Large intestine (tissue), 12 donors: ENCODE data around the gene MRPL48. TPM values are rescaled to one million over a fixed set of nuclear protein-coding genes. Genes with fewer than 3 reads are reported as not detected.
"Not testable (repeated sequence)": the region's sequence is repeated elsewhere in the genome, so short reads cannot be mapped to it uniquely, and the experiment has no call there.

Experiments used
- DNase-seq, 2 donors: peaks; one replicate each; pipeline versions ENCODE4 v3.0.0 to v3.0.0-alpha.2; 2013
- H3K27ac ChIP-seq: one replicate; pipeline ENCODE4 v1.5.1; 2013; ENCODE audit warnings: low read length
- H3K27me3 ChIP-seq: 2 replicates; pipeline ENCODE4 v1.6.1; 2013; ENCODE audit warnings: low read length; ENCODE audit not compliant: control insufficient read depth, insufficient read depth
- H3K36me3 ChIP-seq: 2 replicates; pipeline ENCODE4 v1.6.1; 2013; ENCODE audit warnings: low read length; ENCODE audit not compliant: control insufficient read depth, insufficient read depth
- H3K4me1 ChIP-seq: one replicate; pipeline ENCODE4 v1.6.1; 2013; ENCODE audit warnings: low read length; ENCODE audit not compliant: control insufficient read depth, insufficient read depth
- H3K4me3 ChIP-seq: one replicate; pipeline ENCODE4 v1.5.1; 2013; ENCODE audit warnings: low read length
- H3K9me3 ChIP-seq: one replicate; pipeline ENCODE4 v1.6.1; 2013; ENCODE audit warnings: mild to moderate bottlenecking, low read depth, low read length, moderate library complexity; ENCODE audit not compliant: control insufficient read depth
- WGBS: methylation state at CpG from one replicate; pipeline ENCODE4 v1.1.5; 2013; ENCODE audit warnings: low lambda C conversion rate; ENCODE audit not compliant: insufficient coverage; 5-methylcytosine and 5-hydroxymethylcytosine counted together
- long read RNA-seq, 11 donors: transcript quantifications; one replicate each; lab custom pipeline, GENCODE V29; 2026
- polyA plus RNA-seq: library from polyadenylated mRNA; unstranded; fragments of 120-200 nt; gene quantifications from one replicate; pipeline ENCODE4 v1.2.1, GENCODE V29; 2013

The MRPL48 gene
- polyA plus RNA-seq = 49.2 TPM
- long read RNA-seq, donor 1, transcript MRPL48-201 (8 exons, 1,536 nt) = major isoform, 9 of 12 reads
- long read RNA-seq, donor 1, partial matches to known transcripts = 0 of 12 reads
- long read RNA-seq, donor 1, other reads (novel, unspliced or antisense) = 0 of 12 reads
- long read RNA-seq, donor 2, transcript MRPL48-201 (8 exons, 1,536 nt) = major isoform, 9 of 9 reads
- long read RNA-seq, donor 2, partial matches to known transcripts = 0 of 9 reads
- long read RNA-seq, donor 2, other reads (novel, unspliced or antisense) = 0 of 9 reads
- long read RNA-seq, donor 3 = 0 reads
- long read RNA-seq, donor 4, partial matches to known transcripts = 0 of 1 reads
- long read RNA-seq, donor 4, other reads (novel, unspliced or antisense) = 0 of 1 reads
- long read RNA-seq, donor 5, transcript MRPL48-201 (8 exons, 1,536 nt) = major isoform, 10 of 11 reads
- long read RNA-seq, donor 5, partial matches to known transcripts = 0 of 11 reads
- long read RNA-seq, donor 5, other reads (novel, unspliced or antisense) = 0 of 11 reads
- long read RNA-seq, donor 6, transcript MRPL48-201 (8 exons, 1,536 nt) = major isoform, 10 of 11 reads
- long read RNA-seq, donor 6, partial matches to known transcripts = 0 of 11 reads
- long read RNA-seq, donor 6, other reads (novel, unspliced or antisense) = 0 of 11 reads
- long read RNA-seq, donor 7, transcript MRPL48-201 (8 exons, 1,536 nt) = major isoform, 12 of 15 reads
- long read RNA-seq, donor 7, partial matches to known transcripts = 0 of 15 reads
- long read RNA-seq, donor 7, other reads (novel, unspliced or antisense) = 0 of 15 reads
- long read RNA-seq, donor 8, transcript MRPL48-201 (8 exons, 1,536 nt) = major isoform, 28 of 34 reads
- long read RNA-seq, donor 8, partial matches to known transcripts = 0 of 34 reads
- long read RNA-seq, donor 8, other reads (novel, unspliced or antisense) = 0 of 34 reads
- long read RNA-seq, donor 9, transcript MRPL48-201 (8 exons, 1,536 nt) = major isoform, 21 of 29 reads
- long read RNA-seq, donor 9, partial matches to known transcripts = 6 of 29 reads
- long read RNA-seq, donor 9, other reads (novel, unspliced or antisense) = 0 of 29 reads
- long read RNA-seq, donor 10, transcript MRPL48-201 (8 exons, 1,536 nt) = major isoform, 19 of 182 reads
- long read RNA-seq, donor 10, partial matches to known transcripts = 154 of 182 reads
- long read RNA-seq, donor 10, other reads (novel, unspliced or antisense) = 7 of 182 reads
- long read RNA-seq, donor 11, transcript MRPL48-201 (8 exons, 1,536 nt) = major isoform, 15 of 16 reads
- long read RNA-seq, donor 11, partial matches to known transcripts = 0 of 16 reads
- long read RNA-seq, donor 11, other reads (novel, unspliced or antisense) = 0 of 16 reads

GRCh38 chr11:73787643-73788558 is at the start of gene MRPL48:
Gene MRPL48, plus strand, starts transcription at chr11:73787874. Its CDS starts 98 bp downstream, at chr11:73787972.
- peaks cover 2% of the 10 kb centered on the region for H3K36me3 ChIP-seq
- no CpG with 5 or more reads among the region's 44 CpGs for WGBS
- DNase-seq = peak; percentile 93 to 98
- H3K27ac ChIP-seq = peak within 1 kb of the TSS; percentile 92
- H3K4me1 ChIP-seq = peaks cover 17% of the 10 kb centered on the region
- no peaks in the 10 kb centered on the region for H3K9me3 ChIP-seq
- H3K4me3 ChIP-seq = peak within 1 kb of the TSS; percentile 81
- no peaks in the 10 kb centered on the region for H3K27me3 ChIP-seq

- Histone ChIP-seq H3K27me3 (no peaks in the 10 kb centered on the region), H3K4me1 (no peaks in the 10 kb centered on the region), H3K9me3 (no peaks in the 10 kb centered on the region), H3K4me3 (no peak overlapping the region), H3K36me3 (peaks cover 7% of the 10 kb centered on the region), H3K27ac (no peak overlapping the region)
- 100% methylated on average over 1 of the region's 7 CpGs for WGBS
- DNase-seq = no peak
Observed at GRCh38 chr11:73743045-73743444, 44.6 kb upstream of the MRPL48 start.

- Histone ChIP-seq H3K27ac (no peak overlapping the region), H3K4me1 (peaks cover 16% of the 10 kb centered on the region), H3K4me3 (no peak overlapping the region), H3K36me3 (peaks cover 5% of the 10 kb centered on the region), H3K9me3 (no peaks in the 10 kb centered on the region), H3K27me3 (no peaks in the 10 kb centered on the region)
- WGBS = 100% methylated on average over 1 of the region's 13 CpGs
- no peak for DNase-seq
Observed at GRCh38 chr11:73746701-73747100, 41.0 kb upstream of the MRPL48 start.

DNA sequence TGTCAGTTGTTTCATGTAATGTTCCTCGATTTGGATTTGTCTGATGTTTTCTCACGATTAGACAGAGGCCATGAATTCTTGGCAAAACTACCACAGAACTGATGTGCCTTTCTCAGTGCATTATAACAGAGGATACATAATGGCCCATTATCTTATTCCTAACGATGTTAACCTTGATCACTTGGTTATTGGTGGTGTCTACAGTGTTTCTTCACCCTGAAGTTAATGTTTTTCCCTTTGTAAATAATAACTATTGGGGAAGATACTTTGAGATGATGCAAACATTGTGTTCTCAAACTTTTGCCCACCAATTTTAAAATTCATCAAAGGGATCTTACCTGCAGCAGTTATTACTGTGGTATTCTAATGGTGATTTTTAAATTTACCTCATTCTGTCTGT is 39.9 kb upstream of the MRPL48 start:
- H3K36me3 ChIP-seq = peaks cover 5% of the 10 kb centered on the region
- no peak overlapping the region for H3K27ac ChIP-seq
- no peaks in the 10 kb centered on the region for H3K27me3 ChIP-seq
- peaks cover 22% of the 10 kb centered on the region for H3K4me1 ChIP-seq
- no peaks in the 10 kb centered on the region for H3K9me3 ChIP-seq
- H3K4me3 ChIP-seq = no peak overlapping the region
- DNase-seq = no peak
- 33% methylated on average over 1 of the region's 3 CpGs for WGBS

DNA sequence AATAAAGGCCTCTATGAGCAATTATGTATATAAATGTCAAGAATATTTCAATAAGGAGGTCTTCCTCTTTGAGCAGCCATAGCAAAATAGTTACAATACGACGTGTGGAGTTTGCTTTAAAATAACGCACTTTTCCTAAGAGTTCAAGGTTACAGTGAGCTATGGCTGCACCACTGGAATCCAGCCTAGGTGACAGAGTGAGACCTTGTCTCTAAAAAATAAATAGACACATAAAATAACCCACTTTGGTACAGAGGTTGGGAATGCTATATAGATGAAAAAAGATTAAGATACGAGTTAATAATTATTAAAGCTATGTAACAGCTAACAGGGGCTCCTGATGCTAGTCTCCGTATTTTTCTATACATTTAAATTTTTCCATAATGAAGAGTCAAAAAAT is 39.4 kb upstream of the MRPL48 start:
- 34% methylated on average over 2 of the region's 5 CpGs for WGBS
- peaks cover 27% of the 10 kb centered on the region for H3K4me1 ChIP-seq
- DNase-seq = no peak
- no peaks in the 10 kb centered on the region for H3K9me3 ChIP-seq
- H3K36me3 ChIP-seq = peaks cover 5% of the 10 kb centered on the region
- no peaks in the 10 kb centered on the region for H3K27me3 ChIP-seq
- H3K27ac ChIP-seq = no peak overlapping the region
- no peak overlapping the region for H3K4me3 ChIP-seq

DNA sequence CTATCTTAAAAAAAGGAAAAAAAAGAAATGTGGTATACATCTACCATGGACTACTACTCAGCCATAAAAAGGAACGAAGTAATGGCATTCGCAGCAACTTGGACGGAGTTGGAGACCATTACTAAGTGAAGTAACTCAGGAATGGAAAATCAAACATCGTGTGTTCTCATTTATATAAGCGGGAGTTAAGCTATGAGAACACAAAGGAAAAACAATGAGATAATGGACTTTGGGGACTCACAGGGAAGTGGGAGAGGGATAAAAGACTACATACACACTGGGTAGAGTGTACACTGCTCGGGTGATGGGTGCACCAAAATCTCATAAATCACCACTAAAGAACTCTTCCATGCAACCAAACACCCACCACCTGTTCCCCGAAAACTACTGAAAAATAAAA is 38.6 kb upstream of the MRPL48 start:
- peaks cover 31% of the 10 kb centered on the region for H3K4me1 ChIP-seq
- no peaks in the 10 kb centered on the region for H3K27me3 ChIP-seq
- no peak overlapping the region for H3K4me3 ChIP-seq
- H3K9me3 ChIP-seq = no peaks in the 10 kb centered on the region
- 92% methylated on average over 5 of the region's 7 CpGs for WGBS
- no peak overlapping the region for H3K27ac ChIP-seq
- peaks cover 5% of the 10 kb centered on the region for H3K36me3 ChIP-seq
- no peak for DNase-seq

GRCh38 chr11:73750228-73750627 is 37.4 kb upstream of the MRPL48 start:
- peak overlapping the region; percentile 51 for H3K27ac ChIP-seq
- H3K36me3 ChIP-seq = peaks cover 5% of the 10 kb centered on the region
- 0% methylated on average over 1 of the region's 5 CpGs for WGBS
- no peaks in the 10 kb centered on the region for H3K27me3 ChIP-seq
- H3K4me3 ChIP-seq = no peak overlapping the region
- DNase-seq = peak; percentile 23 to 62
- H3K9me3 ChIP-seq = no peaks in the 10 kb centered on the region
- H3K4me1 ChIP-seq = peaks cover 36% of the 10 kb centered on the region

GRCh38 chr11:73750862-73751261 is 36.8 kb upstream of the MRPL48 start:
- Histone ChIP-seq H3K4me1 (peaks cover 36% of the 10 kb centered on the region), H3K27ac (peak overlapping the region; percentile 51)
- not testable (repeated sequence) for H3K9me3 ChIP-seq, H3K4me3 ChIP-seq, DNase-seq, H3K36me3 ChIP-seq, H3K27me3 ChIP-seq
- no CpG with 5 or more reads among the region's 4 CpGs for WGBS

DNA sequence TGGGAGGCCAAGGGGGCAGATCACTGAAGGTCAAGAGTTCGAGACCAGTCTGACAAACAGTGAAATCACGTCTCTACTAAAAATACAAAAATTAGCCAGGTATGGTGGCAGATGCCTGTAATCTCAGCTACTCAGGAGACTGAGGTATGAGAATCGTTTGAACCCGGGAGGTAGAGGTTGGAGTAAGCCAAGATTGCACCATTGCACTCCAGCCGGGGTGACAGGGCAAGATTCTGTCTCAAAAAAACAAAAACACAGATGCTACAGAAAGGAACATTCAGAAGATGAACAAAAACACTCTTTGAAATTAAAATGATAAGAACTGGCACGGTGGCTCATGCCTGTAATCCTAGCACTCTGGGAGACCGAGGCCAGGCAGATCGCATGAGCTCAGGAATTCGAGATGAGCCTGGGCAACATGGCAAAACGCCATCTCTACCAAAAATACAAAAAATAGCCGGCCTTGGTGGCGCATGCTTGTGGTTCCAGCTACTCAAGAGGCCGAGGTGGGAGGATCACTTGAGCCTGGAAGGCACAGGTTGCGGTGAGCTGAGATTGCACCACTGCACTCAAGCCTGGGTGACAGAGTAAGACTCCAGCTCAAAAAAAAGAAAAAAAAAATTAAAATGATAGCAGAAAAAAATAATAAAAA is 35.3 kb upstream of the MRPL48 start:
- Histone ChIP-seq H3K36me3 (no peaks in the 10 kb centered on the region), H3K4me1 (peaks cover 36% of the 10 kb centered on the region), H3K27ac (peak overlapping the region; percentile 10), H3K27me3 (no peaks in the 10 kb centered on the region), H3K4me3 (no peak overlapping the region), H3K9me3 (no peaks in the 10 kb centered on the region)
- WGBS = 91% methylated on average over 6 of the region's 14 CpGs
- no peak for DNase-seq
